GM12878 (cell line): ENCODE results near the gene TRIM69. TPM values are rescaled to one million over a fixed set of nuclear protein-coding genes. Genes with fewer than 3 reads are reported as not detected.

Experiments used
- ATAC-seq: fragments of 200-7000 bp; cut with Tn5 transposase; 3 replicates; pipeline ENCODE4 v1.9.1; 2020; ENCODE audit warnings: mild to moderate bottlenecking, moderate library complexity
- BruUV-seq: library from RNA; stranded (reverse); fragments of 400-500 nt; replicated peaks from 2 replicates; lab custom pipeline; 2021; lab: Mats Ljungman, UMichigan
- CTCF ChIA-PET: fragments of 300-600 bp; sonication (Branson Sonifier 250); formaldehyde crosslinking; extraction: SDS; loops from one replicate; lab custom pipeline; 2021; ENCODE audit warnings: inconsistent platforms; lab: Yijun Ruan, JAX
- POLR2A ChIA-PET: fragments of 350-600 bp; formaldehyde crosslinking; extraction: SDS; loops from one replicate; lab custom pipeline; 2021; ENCODE audit warnings: inconsistent platforms; lab: Charles Lee
- RAD21 ChIA-PET: fragments of 300-600 bp; sonication (Branson Sonifier 250); formaldehyde crosslinking; loops from one replicate; lab custom pipeline; 2023; ENCODE audit warnings: antibody characterized with exemption; ENCODE audit not compliant: unreplicated experiment; lab: Charles Lee
- SMC1A ChIA-PET: fragments of 300-600 bp; sonication (Branson Sonifier 250); formaldehyde crosslinking; loops from one replicate; lab custom pipeline; 2023; ENCODE audit not compliant: unreplicated experiment, uncharacterized antibody; lab: Charles Lee
- DNase-seq: peaks from one replicate; pipeline ENCODE4 v3.0.0-alpha.2; 2011; ENCODE audit warnings: low read depth, low spot score
- FAIRE-seq: peaks from 3 replicates; lab custom pipeline; 2011; peaks lifted over from hg19 to GRCh38; lab: Jason Lieb, UNC
- H2AFZ ChIP-seq: 2 replicates; pipeline ENCODE4 v1.6.0; 2011; ENCODE audit warnings: low read depth, low read length, control low read depth; ENCODE audit not compliant: control insufficient read depth
- H3K27ac ChIP-seq: 2 replicates; pipeline ENCODE4 v1.5.1; 2011; ENCODE audit warnings: control low read depth; ENCODE audit not compliant: control insufficient read depth, insufficient read depth
- H3K27me3 ChIP-seq, 2 experiments: replicated peaks in 1 of 2; 2 replicates each; pipeline versions ENCODE4 v1.6.0 to v1.6.1; 2011; ENCODE audit warnings: low read length in 1 of 2; ENCODE audit not compliant: control insufficient read depth in 2 of 2, insufficient read depth in 2 of 2
- H3K36me3 ChIP-seq, 2 experiments: 2 replicates each; pipeline ENCODE4 v1.5.1; 2011; ENCODE audit warnings: low read length in 1 of 2; ENCODE audit not compliant: control insufficient read depth in 2 of 2, insufficient read depth in 2 of 2
- H3K4me1 ChIP-seq: 2 replicates; pipeline ENCODE4 v1.6.1; 2011; ENCODE audit warnings: mild to moderate bottlenecking, low read length, moderate library complexity, mixed read lengths; ENCODE audit not compliant: control insufficient read depth, insufficient read depth
- H3K4me2 ChIP-seq: 2 replicates; pipeline ENCODE4 v1.6.0; 2011; ENCODE audit warnings: control low read depth; ENCODE audit not compliant: control insufficient read depth, insufficient read depth
- H3K4me3 ChIP-seq: fragments of 200-600 bp; sonication (generic); 2 replicates; pipeline ENCODE4 v1.5.1; 2016
- H3K79me2 ChIP-seq: 2 replicates; pipeline ENCODE4 v1.6.0; 2011; ENCODE audit warnings: low read length; ENCODE audit not compliant: control insufficient read depth, insufficient read depth
- H3K9ac ChIP-seq: 2 replicates; pipeline ENCODE4 v1.8.0; 2011; ENCODE audit warnings: low read length, control low read depth, mixed read lengths; ENCODE audit not compliant: control insufficient read depth, insufficient read depth
- H3K9me3 ChIP-seq: replicated peaks from 3 replicates; pipeline ENCODE4 v1.5.1; 2011; ENCODE audit warnings: mild to moderate bottlenecking, low read length; ENCODE audit not compliant: control insufficient read depth, insufficient read depth
- H4K20me1 ChIP-seq: 2 replicates; pipeline ENCODE4 v1.6.0; 2011; ENCODE audit not compliant: control insufficient read depth, insufficient read depth
- ASH2L ChIP-seq: fragments of 300-600, 200-600 bp; sonication (generic); IDR thresholded peaks from 2 replicates; pipeline ENCODE4 v1.6.1; 2017; ENCODE audit warnings: low read depth, mild to moderate bottlenecking, borderline replicate concordance
- CREM ChIP-seq: IDR thresholded peaks from 2 replicates; pipeline ENCODE4 v1.6.1; 2014; ENCODE audit warnings: antibody characterized with exemption, low read depth
- EZH2 ChIP-seq: IDR thresholded peaks from 2 replicates; pipeline ENCODE4 v1.6.1; 2012; ENCODE audit warnings: low read depth, mild to moderate bottlenecking, control low read depth, inconsistent platforms, low read length, borderline replicate concordance; ENCODE audit not compliant: control insufficient read depth
- HDGF ChIP-seq: fragments of 450-650 bp; IDR thresholded peaks from 2 replicates; pipeline ENCODE4 v1.6.1; 2016; ENCODE audit warnings: antibody characterized with exemption
- KAT2A ChIP-seq: conservative IDR thresholded peaks from 2 replicates; pipeline ENCODE4 v1.6.1; 2011; ENCODE audit warnings: low read depth, low read length; ENCODE audit not compliant: control insufficient read depth
- NR2F1 ChIP-seq: fragments of 450-650 bp; conservative IDR thresholded peaks from 2 replicates; pipeline ENCODE4 v1.6.1; 2017; ENCODE audit warnings: mild to moderate bottlenecking
- RB1 ChIP-seq: fragments of 450-650 bp; formaldehyde crosslinking; IDR thresholded peaks from 2 replicates; pipeline ENCODE4 v1.6.1; 2017; ENCODE audit warnings: mild to moderate bottlenecking, borderline replicate concordance
- RUNX3 ChIP-seq: IDR thresholded peaks from 2 replicates; pipeline ENCODE4 v1.6.1; 2012; ENCODE audit warnings: low read length, inconsistent platforms
- SMARCA5 ChIP-seq: fragments of 450-650 bp; IDR thresholded peaks from 2 replicates; pipeline ENCODE4 v1.6.1; 2017; ENCODE audit warnings: mild to moderate bottlenecking
- ZSCAN29 ChIP-seq: fragments of 450-650 bp; IDR thresholded peaks from 2 replicates; pipeline ENCODE4 v1.6.1; 2017; ENCODE audit warnings: mild to moderate bottlenecking, moderate library complexity
- WGBS: methylation state at CpG from one replicate; pipeline ENCODE4 v1.1.6; 2016; ENCODE audit warnings: low lambda C conversion rate; ENCODE audit not compliant: insufficient replicate concordance, insufficient coverage; ENCODE audit errors: missing lambda C conversion rate; 5-methylcytosine and 5-hydroxymethylcytosine counted together
- in situ Hi-C: fragments of 300-500 bp; cut with MboI; formaldehyde crosslinking; loops from 9 replicates; pipeline ENCODE4 v1.14.3; 2018; ENCODE audit warnings: mixed read lengths
- intact Hi-C: fragments of 100-400 bp; cut with micrococcal nuclease; formaldehyde crosslinking; loops from one replicate; pipeline ENCODE4 v1.14.2; 2022; ENCODE audit not compliant: unreplicated experiment
- polyA plus RNA-seq, 11 experiments: library from polyadenylated mRNA; depleted of rRNA in 4 of 11; unstranded in 6 of 11; stranded (reverse) in 5 of 11; fragments of >200 nt; fragmentation: Nextera tagmentation in 4 of 11; fragmentation: Illumina TruSeq in 1 of 11; extraction: Ambion mirVana in 4 of 11; extraction: Trizol in 1 of 11; gene quantifications; 1 replicate in 1 of 11; 2 replicates in 10 of 11; pipeline versions ENCODE4 v1.2.1 to v1.2.3, GENCODE V29; 2011 to 2016; ENCODE audit warnings: inconsistent platforms in 2 of 11, missing spikeins in 2 of 11, low read depth in 1 of 11
- total RNA-seq, 4 experiments: library from RNA; depleted of rRNA in 3 of 4; stranded (reverse); fragments of >200 nt in 3 of 4; fragmentation: Illumina TruSeq in 1 of 4; extraction: Trizol in 1 of 4; gene quantifications; 2 replicates each; pipeline versions ENCODE4 v1.2.1 to v1.2.3, GENCODE V29; 2013 to 2021
- TF ChIP-seq, protein P1 (sequence below): fragments of 450-650 bp; IDR thresholded peaks from 2 replicates; pipeline ENCODE4 v1.6.1; 2017; ENCODE audit warnings: mild to moderate bottlenecking, low read depth, inconsistent platforms; ENCODE audit not compliant: poor library complexity, severe bottlenecking
- TF ChIP-seq, protein P2 (sequence below): fragments of 450-650 bp; formaldehyde crosslinking; IDR thresholded peaks from 2 replicates; pipeline ENCODE4 v1.4.0; 2020; ENCODE audit warnings: mild to moderate bottlenecking, moderate library complexity

The TRIM69 gene
- total and polyA plus RNA-seq, 10 of the 15 experiments (the other 5 are each of a cell fraction or from before 2014, with no cell fraction given), result 11.2 to 52.7 (median 37.8) TPM

DNA sequence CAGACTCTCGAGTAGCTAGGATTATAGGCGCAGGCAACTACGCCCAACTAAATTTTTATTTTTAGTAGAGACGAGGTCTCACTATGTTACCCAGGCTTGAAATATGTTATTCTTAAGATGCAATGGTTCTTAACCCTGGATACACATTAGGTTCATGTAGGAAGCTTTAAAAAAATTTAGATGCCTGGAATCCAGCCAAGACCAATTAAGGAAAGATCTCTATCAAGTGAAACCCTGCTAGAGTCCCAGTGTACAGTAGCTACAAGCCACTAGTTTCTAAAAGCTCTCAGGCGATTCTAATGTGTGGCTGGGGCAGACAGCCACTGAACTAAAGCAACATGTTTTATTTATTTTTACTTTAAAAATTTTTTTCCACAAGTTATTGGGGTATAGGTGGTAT is 33.2 kb downstream of the TRIM69 start:
- ATAC-seq (no peak), FAIRE-seq (no peak), DNase-seq (no peak)
- ChIA-PET RAD21 (no interaction called here), SMC1A (interaction anchor here (1.4 kb wide), 1 partner anchor 31 kb away, joined by 4 read pairs; no protein-coding TSS in a partner anchor), POLR2A (no interaction called here), CTCF (interaction anchor here (1.5 kb wide), 1 partner anchor 190 kb away, joined by 6 read pairs; no protein-coding TSS in a partner anchor)
- Histone ChIP-seq H3K27ac (no peak overlapping the region), H3K4me1 (no peaks in the 10 kb centered on the region), H4K20me1 (no peaks in the 10 kb centered on the region), H3K4me2 (no peak overlapping the region), H2AFZ (no peak overlapping the region), H3K79me2 (no peaks in the 10 kb centered on the region), H3K27me3 (no peaks in the 10 kb centered on the region), H3K4me3 (no peak overlapping the region), H3K36me3 (no peaks in the 10 kb centered on the region), H3K9ac (no peak overlapping the region), H3K9me3 (no peaks in the 10 kb centered on the region; the same call in 2 of the 3 replicates)
- WGBS, result 93% methylated on average over 5 of the region's 5 CpGs
- intact Hi-C loops, result no loop called here
- in situ Hi-C loops, result no loop called here
- no peak for TF ChIP-seq RB1
- TF ChIP-seq ASH2L, result no peak
- no peak for TF ChIP-seq RUNX3
- no peak for TF ChIP-seq KAT2A
- TF ChIP-seq, protein P1, sequence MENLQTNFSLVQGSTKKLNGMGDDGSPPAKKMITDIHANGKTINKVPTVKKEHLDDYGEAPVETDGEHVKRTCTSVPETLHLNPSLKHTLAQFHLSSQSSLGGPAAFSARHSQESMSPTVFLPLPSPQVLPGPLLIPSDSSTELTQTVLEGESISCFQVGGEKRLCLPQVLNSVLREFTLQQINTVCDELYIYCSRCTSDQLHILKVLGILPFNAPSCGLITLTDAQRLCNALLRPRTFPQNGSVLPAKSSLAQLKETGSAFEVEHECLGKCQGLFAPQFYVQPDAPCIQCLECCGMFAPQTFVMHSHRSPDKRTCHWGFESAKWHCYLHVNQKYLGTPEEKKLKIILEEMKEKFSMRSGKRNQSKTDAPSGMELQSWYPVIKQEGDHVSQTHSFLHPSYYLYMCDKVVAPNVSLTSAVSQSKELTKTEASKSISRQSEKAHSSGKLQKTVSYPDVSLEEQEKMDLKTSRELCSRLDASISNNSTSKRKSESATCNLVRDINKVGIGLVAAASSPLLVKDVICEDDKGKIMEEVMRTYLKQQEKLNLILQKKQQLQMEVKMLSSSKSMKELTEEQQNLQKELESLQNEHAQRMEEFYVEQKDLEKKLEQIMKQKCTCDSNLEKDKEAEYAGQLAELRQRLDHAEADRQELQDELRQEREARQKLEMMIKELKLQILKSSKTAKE, result no peak
- TF ChIP-seq, protein P2, sequence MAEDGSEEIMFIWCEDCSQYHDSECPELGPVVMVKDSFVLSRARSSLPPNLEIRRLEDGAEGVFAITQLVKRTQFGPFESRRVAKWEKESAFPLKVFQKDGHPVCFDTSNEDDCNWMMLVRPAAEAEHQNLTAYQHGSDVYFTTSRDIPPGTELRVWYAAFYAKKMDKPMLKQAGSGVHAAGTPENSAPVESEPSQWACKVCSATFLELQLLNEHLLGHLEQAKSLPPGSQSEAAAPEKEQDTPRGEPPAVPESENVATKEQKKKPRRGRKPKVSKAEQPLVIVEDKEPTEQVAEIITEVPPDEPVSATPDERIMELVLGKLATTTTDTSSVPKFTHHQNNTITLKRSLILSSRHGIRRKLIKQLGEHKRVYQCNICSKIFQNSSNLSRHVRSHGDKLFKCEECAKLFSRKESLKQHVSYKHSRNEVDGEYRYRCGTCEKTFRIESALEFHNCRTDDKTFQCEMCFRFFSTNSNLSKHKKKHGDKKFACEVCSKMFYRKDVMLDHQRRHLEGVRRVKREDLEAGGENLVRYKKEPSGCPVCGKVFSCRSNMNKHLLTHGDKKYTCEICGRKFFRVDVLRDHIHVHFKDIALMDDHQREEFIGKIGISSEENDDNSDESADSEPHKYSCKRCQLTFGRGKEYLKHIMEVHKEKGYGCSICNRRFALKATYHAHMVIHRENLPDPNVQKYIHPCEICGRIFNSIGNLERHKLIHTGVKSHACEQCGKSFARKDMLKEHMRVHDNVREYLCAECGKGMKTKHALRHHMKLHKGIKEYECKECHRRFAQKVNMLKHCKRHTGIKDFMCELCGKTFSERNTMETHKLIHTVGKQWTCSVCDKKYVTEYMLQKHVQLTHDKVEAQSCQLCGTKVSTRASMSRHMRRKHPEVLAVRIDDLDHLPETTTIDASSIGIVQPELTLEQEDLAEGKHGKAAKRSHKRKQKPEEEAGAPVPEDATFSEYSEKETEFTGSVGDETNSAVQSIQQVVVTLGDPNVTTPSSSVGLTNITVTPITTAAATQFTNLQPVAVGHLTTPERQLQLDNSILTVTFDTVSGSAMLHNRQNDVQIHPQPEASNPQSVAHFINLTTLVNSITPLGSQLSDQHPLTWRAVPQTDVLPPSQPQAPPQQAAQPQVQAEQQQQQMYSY (CRISPR knock-in tag), result no peak
- TF ChIP-seq ZSCAN29, result no peak
- TF ChIP-seq HDGF, result no peak
- no peak for TF ChIP-seq NR2F1
- TF ChIP-seq EZH2, result no peak
- no peak for TF ChIP-seq SMARCA5
- TF ChIP-seq CREM, result no peak
- no TSS peak for BruUV-seq
